Measurements from ENCODE around the gene DMXL2. TPM values are rescaled to one million over a fixed set of nuclear protein-coding genes. Genes with fewer than 3 reads are reported as not detected.

Gene DMXL2
- total RNA-seq, 2 donors from 2014 or later = 10.0 to 22.2 TPM

- H3K4me3 ChIP-seq = no peak overlapping the region
- H3K4me1 ChIP-seq = no peaks in the 10 kb centered on the region
- TF ChIP-seq CTCF (IDR thresholded peaks at IDR 0.05) = no peak
- H3K27me3 ChIP-seq = no peaks in the 10 kb centered on the region
- no peak for DNase-seq (ENCODE audit: low spot score)
- no peak overlapping the region for H3K27ac ChIP-seq
- H3K36me3 ChIP-seq = no peaks in the 10 kb centered on the region
- no peaks in the 10 kb centered on the region for H3K9me3 ChIP-seq
Measured at GRCh38 chr15:51603002-51603401, 19.6 kb downstream of the DMXL2 start.

GRCh38 chr15:51602484-51602883 is 20.1 kb downstream of the DMXL2 start:
- Histone ChIP-seq H3K9me3 (no peaks in the 10 kb centered on the region), H3K4me3 (no peak overlapping the region), H3K4me1 (no peaks in the 10 kb centered on the region), H3K27ac (no peak overlapping the region), H3K36me3 (no peaks in the 10 kb centered on the region), H3K27me3 (no peaks in the 10 kb centered on the region)
- no peak for TF ChIP-seq CTCF (IDR thresholded peaks at IDR 0.05)
- DNase-seq (ENCODE audit: low spot score) = no peak

GRCh38 chr15:51601801-51602200 is 20.8 kb downstream of the DMXL2 start:
- TF ChIP-seq CTCF (IDR thresholded peaks at IDR 0.05) = no peak
- DNase-seq (ENCODE audit: low spot score) = no peak
- no peak overlapping the region for H3K4me3 ChIP-seq
- no peaks in the 10 kb centered on the region for H3K9me3 ChIP-seq
- no peaks in the 10 kb centered on the region for H3K27me3 ChIP-seq
- H3K4me1 ChIP-seq = no peaks in the 10 kb centered on the region
- H3K36me3 ChIP-seq = no peaks in the 10 kb centered on the region
- no peak overlapping the region for H3K27ac ChIP-seq

GRCh38 chr15:51600114-51600513 is 22.5 kb downstream of the DMXL2 start:
- Histone ChIP-seq H3K4me3 (no peak overlapping the region), H3K36me3 (no peaks in the 10 kb centered on the region), H3K27me3 (no peaks in the 10 kb centered on the region), H3K4me1 (no peaks in the 10 kb centered on the region), H3K9me3 (no peaks in the 10 kb centered on the region), H3K27ac (no peak overlapping the region)
- no peak for TF ChIP-seq CTCF (IDR thresholded peaks at IDR 0.05)
- DNase-seq (ENCODE audit: low spot score) = no peak

- no peak overlapping the region for H3K27ac ChIP-seq
- H3K4me1 ChIP-seq = no peaks in the 10 kb centered on the region
- no peaks in the 10 kb centered on the region for H3K27me3 ChIP-seq
- H3K9me3 ChIP-seq = peaks cover 0 to 13% of the 10 kb centered on the region in 2 donors
- no peak for DNase-seq (ENCODE audit: low spot score)
- H3K4me3 ChIP-seq = no peak overlapping the region
- TF ChIP-seq CTCF (IDR thresholded peaks at IDR 0.05) = no peak
- H3K36me3 ChIP-seq = no peaks in the 10 kb centered on the region
Measured at GRCh38 chr15:51589881-51590568, 32.5 kb downstream of the DMXL2 start.

GRCh38 chr15:51588966-51589365 is 33.6 kb downstream of the DMXL2 start:
- Histone ChIP-seq H3K27ac (no peak overlapping the region), H3K4me1 (no peaks in the 10 kb centered on the region), H3K36me3 (no peaks in the 10 kb centered on the region), H3K9me3 (peaks cover 0 to 13% of the 10 kb centered on the region in 2 donors), H3K27me3 (no peaks in the 10 kb centered on the region), H3K4me3 (no peak overlapping the region)
- TF ChIP-seq CTCF (IDR thresholded peaks at IDR 0.05) = no peak
- no peak for DNase-seq (ENCODE audit: low spot score)
